Mesendoderm (in vitro differentiated cells): Measurements from ENCODE around the gene DEFB126.

ENCODE experiments used
- DNase-seq: peaks from one replicate; pipeline ENCODE4 v3.0.0; 2013
- H2AK5ac ChIP-seq: 2 replicates; pipeline ENCODE4 v1.6.1; 2013; ENCODE audit warnings: low read length, inconsistent platforms
- H2BK120ac ChIP-seq: 2 replicates; pipeline ENCODE4 v1.6.1; 2013; ENCODE audit warnings: low read depth, mild to moderate bottlenecking, low read length, moderate library complexity, mixed read lengths
- H2BK15ac ChIP-seq: replicated peaks from 2 replicates; pipeline ENCODE4 v1.6.1; 2013; ENCODE audit warnings: low read depth, mild to moderate bottlenecking, moderate library complexity
- H2BK5ac ChIP-seq: 2 replicates; pipeline ENCODE4 v1.6.1; 2013; ENCODE audit warnings: low read length, inconsistent platforms
- H3K18ac ChIP-seq: 2 replicates; pipeline ENCODE4 v1.6.1; 2013; ENCODE audit warnings: mild to moderate bottlenecking, low read length, mixed read lengths
- H3K23ac ChIP-seq: one replicate; pipeline ENCODE4 v1.6.1; 2013; ENCODE audit warnings: low read length
- H3K27ac ChIP-seq: 2 replicates; pipeline ENCODE4 v1.5.1; 2013; ENCODE audit warnings: low read depth, mild to moderate bottlenecking, inconsistent platforms, low read length, moderate library complexity
- H3K27me3 ChIP-seq: 2 replicates; pipeline ENCODE4 v1.6.1; 2013; ENCODE audit warnings: low read length, control low read depth, mild to moderate bottlenecking, inconsistent platforms; ENCODE audit not compliant: insufficient read depth, poor library complexity
- H3K36me3 ChIP-seq: 2 replicates; pipeline ENCODE4 v1.6.1; 2013; ENCODE audit warnings: low read length, inconsistent platforms; ENCODE audit not compliant: control insufficient read depth, insufficient read depth
- H3K4ac ChIP-seq: one replicate; pipeline ENCODE4 v1.6.1; 2013; ENCODE audit warnings: low read depth, mild to moderate bottlenecking, low read length, moderate library complexity
- H3K4me1 ChIP-seq: 2 replicates; pipeline ENCODE4 v1.6.1; 2013; ENCODE audit warnings: low read depth, low read length, inconsistent platforms; ENCODE audit not compliant: control insufficient read depth
- H3K4me2 ChIP-seq: 2 replicates; pipeline ENCODE4 v1.6.1; 2013; ENCODE audit warnings: low read length
- H3K4me3 ChIP-seq: 2 replicates; pipeline ENCODE4 v1.5.1; 2013; ENCODE audit warnings: mild to moderate bottlenecking, low read length
- H3K56ac ChIP-seq: one replicate; pipeline ENCODE4 v1.6.1; 2013; ENCODE audit warnings: low read length
- H3K79me1 ChIP-seq: 2 replicates; pipeline ENCODE4 v1.6.1; 2013; ENCODE audit warnings: low read length, inconsistent platforms
- H3K79me2 ChIP-seq: 2 replicates; pipeline ENCODE4 v1.6.1; 2013; ENCODE audit warnings: mild to moderate bottlenecking, low read length; ENCODE audit not compliant: control insufficient read depth, insufficient read depth
- H3K9ac ChIP-seq: 2 replicates; pipeline ENCODE4 v1.6.1; 2013; ENCODE audit warnings: low read length, inconsistent platforms
- H4K5ac ChIP-seq: one replicate; pipeline ENCODE4 v1.6.1; 2013; ENCODE audit warnings: low read length
- H4K8ac ChIP-seq: one replicate; pipeline ENCODE4 v1.6.1; 2013; ENCODE audit warnings: low read depth, mild to moderate bottlenecking, control low read depth, low read length, moderate library complexity
- WGBS: extraction: QIAGEN DNeasy Blood & Tissue Kit; methylation state at CpG from one replicate; pipeline ENCODE4 v1.1.7; 2013; ENCODE audit warnings: low lambda C conversion rate, missing lambda C conversion rate; ENCODE audit not compliant: insufficient coverage; ENCODE audit errors: extremely low coverage; 5-methylcytosine and 5-hydroxymethylcytosine counted together

The DEFB126 gene

DNA sequence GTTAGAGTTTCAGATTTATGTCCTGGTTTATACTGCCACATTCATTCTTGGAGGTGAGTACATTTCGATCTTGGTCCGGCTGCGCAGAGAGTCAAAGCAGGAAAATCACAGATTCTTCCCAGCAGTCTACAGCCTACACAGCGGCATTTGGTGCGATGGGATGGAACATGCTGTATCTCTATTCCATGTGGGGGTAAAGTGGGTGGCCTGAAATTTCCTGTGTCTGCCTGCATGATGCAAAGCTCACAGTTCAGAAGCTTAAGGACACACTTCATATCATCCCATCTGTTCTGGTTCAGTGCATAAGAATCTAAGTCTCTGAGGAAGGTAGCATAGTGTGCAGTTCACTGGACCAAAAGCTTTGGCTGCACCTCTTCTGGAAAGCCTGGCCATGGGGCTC lies 14.8 kb downstream of the DEFB126 start, which contains the start of gene DEFB127:
DEFB127 (plus strand) TSS at position 301 of the 400 bp plus-strand sequence; CDS start at position 392, 91 bp downstream.
- Histone ChIP-seq H3K9ac (no peak within 1 kb of the TSS), H3K36me3 (no peaks in the 10 kb centered on the region), H2BK5ac (no peak within 1 kb of the TSS), H3K4me3 (no peak within 1 kb of the TSS), H2BK15ac (no peak within 1 kb of the TSS), H3K27me3 (no peaks in the 10 kb centered on the region), H3K27ac (no peak within 1 kb of the TSS), H3K4ac (no peak within 1 kb of the TSS), H2AK5ac (no peak within 1 kb of the TSS), H3K18ac (no peak within 1 kb of the TSS), H4K5ac (no peak within 1 kb of the TSS), H3K4me1 (no peaks in the 10 kb centered on the region), H3K4me2 (no peak within 1 kb of the TSS), H3K23ac (no peak within 1 kb of the TSS), H3K56ac (no peak within 1 kb of the TSS), H2BK120ac (no peak within 1 kb of the TSS), H4K8ac (no peak within 1 kb of the TSS), H3K79me2 (no peaks in the 10 kb centered on the region), H3K79me1 (no peaks in the 10 kb centered on the region)
- WGBS: no CpG with 5 or more reads among the region's 5 CpGs
- no peak for DNase-seq

DNA sequence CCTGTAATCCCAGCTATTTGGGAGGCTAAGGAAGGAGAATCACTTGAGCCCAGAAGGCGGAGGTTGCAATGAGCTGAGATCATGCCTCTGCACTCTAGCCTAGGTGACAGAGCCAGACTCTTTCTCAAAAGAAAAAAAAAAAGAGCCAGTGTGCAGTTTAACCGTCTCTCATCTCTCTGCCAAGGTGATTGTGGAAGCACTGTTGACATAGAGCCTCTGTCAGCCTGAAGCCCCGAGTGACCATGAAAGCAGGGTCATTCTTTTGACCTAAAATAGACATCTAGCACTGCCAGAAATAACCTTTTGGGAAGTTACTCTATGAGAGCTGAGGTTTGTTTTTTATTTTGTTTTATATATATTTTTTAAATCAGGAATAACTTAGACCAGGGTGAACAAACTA lies 22.2 kb downstream of the DEFB126 start:
- no peaks in the 10 kb centered on the region for H3K36me3 ChIP-seq
- H3K4me2 ChIP-seq: no peak overlapping the region
- no peaks in the 10 kb centered on the region for H3K27me3 ChIP-seq
- no peak for DNase-seq
- no peaks in the 10 kb centered on the region for H3K79me2 ChIP-seq
- no peak overlapping the region for H4K8ac ChIP-seq
- no peak overlapping the region for H3K4me3 ChIP-seq
- no peak overlapping the region for H3K4ac ChIP-seq
- no peak overlapping the region for H2BK15ac ChIP-seq
- no peak overlapping the region for H2AK5ac ChIP-seq
- no peak overlapping the region for H3K9ac ChIP-seq
- H3K56ac ChIP-seq: no peak overlapping the region
- no peak overlapping the region for H2BK120ac ChIP-seq
- no peaks in the 10 kb centered on the region for H3K4me1 ChIP-seq
- no peak overlapping the region for H3K18ac ChIP-seq
- no peak overlapping the region for H2BK5ac ChIP-seq
- H3K79me1 ChIP-seq: no peaks in the 10 kb centered on the region
- no CpG with 5 or more reads among the region's 3 CpGs for WGBS
- H3K27ac ChIP-seq: no peak overlapping the region
- no peak overlapping the region for H3K23ac ChIP-seq
- H4K5ac ChIP-seq: no peak overlapping the region

DNA sequence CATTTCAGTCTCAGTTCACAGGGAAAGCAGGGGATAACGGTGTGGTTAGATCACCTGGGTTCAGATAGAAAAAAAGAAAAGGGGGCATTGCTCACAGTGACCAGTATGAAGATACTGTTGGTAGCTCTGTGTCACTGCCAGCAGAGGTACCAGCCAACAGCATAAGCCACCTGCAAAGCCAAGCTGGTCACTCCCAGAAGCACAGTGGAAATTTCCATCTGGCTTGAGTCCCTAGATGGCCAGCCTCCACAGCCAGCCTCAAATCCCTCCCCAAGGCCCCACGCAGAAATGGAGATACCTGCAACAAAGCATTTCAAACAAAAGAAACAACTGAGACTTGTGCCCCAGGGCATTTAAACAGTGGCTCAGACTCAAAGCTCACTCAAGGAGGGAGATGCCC lies 26.5 kb downstream of the DEFB126 start:
- no peak overlapping the region for H3K56ac ChIP-seq
- no peak overlapping the region for H3K18ac ChIP-seq
- WGBS: no CpG with 5 or more reads among the region's 2 CpGs

DNA sequence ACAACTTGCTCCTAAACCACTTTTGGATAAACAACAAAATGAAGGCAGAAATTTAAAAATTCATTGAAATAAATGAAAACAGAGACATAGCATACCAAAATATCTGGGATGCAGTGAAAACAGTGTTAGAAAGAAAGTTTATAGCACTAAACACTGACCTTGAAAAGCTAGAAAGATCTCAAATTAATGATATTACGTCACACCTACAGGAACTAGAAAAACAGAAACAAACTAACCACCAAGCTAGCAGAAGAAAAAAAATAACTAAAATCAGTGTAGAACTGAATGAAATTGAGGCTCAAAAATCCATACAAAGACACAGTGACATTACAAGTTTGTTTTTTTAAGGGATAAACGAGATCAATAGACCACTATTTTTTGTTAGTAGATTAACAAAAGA lies 41.9 kb downstream of the DEFB126 start:
- Histone ChIP-seq H2BK120ac (no peak overlapping the region), H3K4me3 (no peak overlapping the region), H4K5ac (no peak overlapping the region), H2BK15ac (no peak overlapping the region), H3K4me1 (no peaks in the 10 kb centered on the region), H3K79me1 (no peaks in the 10 kb centered on the region), H3K56ac (no peak overlapping the region), H3K4me2 (no peak overlapping the region), H3K4ac (no peak overlapping the region), H3K23ac (no peak overlapping the region), H3K79me2 (no peaks in the 10 kb centered on the region), H3K9ac (no peak overlapping the region), H3K36me3 (no peaks in the 10 kb centered on the region), H3K27me3 (no peaks in the 10 kb centered on the region), H2BK5ac (no peak overlapping the region), H4K8ac (no peak overlapping the region), H2AK5ac (no peak overlapping the region), H3K18ac (no peak overlapping the region), H3K27ac (no peak overlapping the region)
- DNase-seq: no peak
- no CpG with 5 or more reads among the region's 2 CpGs for WGBS

More for the DNA sequence above, 26.5 kb downstream of the DEFB126 start:
- no peak overlapping the region for H4K8ac ChIP-seq
- H2BK5ac ChIP-seq: no peak overlapping the region
- H3K27ac ChIP-seq: no peak overlapping the region
- no peaks in the 10 kb centered on the region for H3K79me2 ChIP-seq
- H3K4me3 ChIP-seq: no peak overlapping the region
- H3K27me3 ChIP-seq: no peaks in the 10 kb centered on the region
- H3K36me3 ChIP-seq: no peaks in the 10 kb centered on the region
- DNase-seq: no peak
- no peak overlapping the region for H3K9ac ChIP-seq
- H3K79me1 ChIP-seq: no peaks in the 10 kb centered on the region
- no peak overlapping the region for H3K4me2 ChIP-seq
- H2BK15ac ChIP-seq: no peak overlapping the region
- H4K5ac ChIP-seq: no peak overlapping the region
- H2BK120ac ChIP-seq: no peak overlapping the region
- H3K4me1 ChIP-seq: no peaks in the 10 kb centered on the region
- no peak overlapping the region for H3K23ac ChIP-seq
- H3K4ac ChIP-seq: no peak overlapping the region
- no peak overlapping the region for H2AK5ac ChIP-seq

DNA sequence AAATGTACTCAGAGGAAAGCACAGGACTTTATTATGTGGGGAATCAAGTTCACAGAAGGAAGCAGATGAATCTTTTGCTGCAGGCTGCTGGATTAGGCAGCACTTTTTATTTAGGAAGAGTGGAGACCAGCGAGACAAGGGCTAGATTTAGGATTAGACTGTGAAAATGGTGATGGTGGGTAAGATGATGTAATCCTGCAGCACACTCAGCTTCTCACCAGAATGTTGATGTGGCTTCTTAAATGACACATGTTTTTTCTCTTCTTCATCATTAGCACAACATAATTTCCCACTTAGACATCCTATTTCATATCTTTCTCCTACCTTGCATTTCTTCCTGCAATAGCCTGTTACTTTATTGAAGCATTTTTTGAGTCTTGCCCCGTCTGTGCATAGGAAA lies 45.3 kb downstream of the DEFB126 start:
- H3K79me1 ChIP-seq: no peaks in the 10 kb centered on the region
- H3K36me3 ChIP-seq: no peaks in the 10 kb centered on the region
- no peaks in the 10 kb centered on the region for H3K4me1 ChIP-seq
- no peak overlapping the region for H3K4ac ChIP-seq
- H3K27ac ChIP-seq: no peak overlapping the region
- WGBS: no CpG with 5 or more reads among the region's 2 CpGs
- no peak overlapping the region for H3K18ac ChIP-seq
- no peak overlapping the region for H2AK5ac ChIP-seq
- H3K4me3 ChIP-seq: no peak overlapping the region
- H2BK5ac ChIP-seq: no peak overlapping the region
- H3K4me2 ChIP-seq: no peak overlapping the region
- H2BK120ac ChIP-seq: no peak overlapping the region
- H4K5ac ChIP-seq: no peak overlapping the region
- no peaks in the 10 kb centered on the region for H3K27me3 ChIP-seq
- DNase-seq: no peak
- no peak overlapping the region for H4K8ac ChIP-seq
- no peak overlapping the region for H3K56ac ChIP-seq
- no peak overlapping the region for H2BK15ac ChIP-seq
- H3K9ac ChIP-seq: no peak overlapping the region
- H3K23ac ChIP-seq: no peak overlapping the region
- no peaks in the 10 kb centered on the region for H3K79me2 ChIP-seq

DNA sequence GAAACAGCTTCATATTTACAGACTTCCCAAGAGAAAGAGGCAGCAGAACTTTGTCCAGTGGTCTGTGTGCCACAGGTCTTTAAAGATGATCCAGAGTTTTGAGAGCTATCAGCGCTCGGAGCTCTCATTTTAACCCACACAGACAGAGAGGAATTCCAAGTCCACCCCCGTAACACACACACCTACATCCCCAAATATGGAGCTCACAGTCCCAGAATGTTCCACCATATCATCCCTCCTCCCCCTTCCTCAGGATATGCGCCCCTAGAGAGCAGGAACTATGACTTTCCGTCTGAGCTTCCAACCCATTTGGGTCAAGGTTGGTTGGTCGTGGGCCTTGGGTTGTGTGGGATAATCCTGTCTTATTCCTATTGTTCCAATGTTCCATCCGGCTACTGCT lies 47.2 kb downstream of the DEFB126 start, which contains the start of gene DEFB128:
DEFB128 (minus strand) TSS at position 101 of the 400 bp plus-strand sequence; CDS start at position 13, 88 bp downstream.
- WGBS: no CpG with 5 or more reads among the region's 7 CpGs
- H3K79me2 ChIP-seq: no peaks in the 10 kb centered on the region
- no peak within 1 kb of the TSS for H3K23ac ChIP-seq
- H3K27me3 ChIP-seq: no peaks in the 10 kb centered on the region
- no peak within 1 kb of the TSS for H3K27ac ChIP-seq
- no peaks in the 10 kb centered on the region for H3K4me1 ChIP-seq
- no peaks in the 10 kb centered on the region for H3K36me3 ChIP-seq
- no peak within 1 kb of the TSS for H3K18ac ChIP-seq
- H3K56ac ChIP-seq: no peak within 1 kb of the TSS
- no peak within 1 kb of the TSS for H4K8ac ChIP-seq
- H2BK5ac ChIP-seq: no peak within 1 kb of the TSS
- no peak within 1 kb of the TSS for H4K5ac ChIP-seq
- H3K9ac ChIP-seq: no peak within 1 kb of the TSS
- no peak within 1 kb of the TSS for H2AK5ac ChIP-seq
- H3K79me1 ChIP-seq: no peaks in the 10 kb centered on the region
- H3K4me2 ChIP-seq: no peak within 1 kb of the TSS
- no peak within 1 kb of the TSS for H2BK120ac ChIP-seq
- no peak within 1 kb of the TSS for H3K4me3 ChIP-seq
- H2BK15ac ChIP-seq: no peak within 1 kb of the TSS
- no peak for DNase-seq
- H3K4ac ChIP-seq: no peak within 1 kb of the TSS
